HG02759 (cell line): ENCODE data around the gene PCDHA7.
"Not testable (repeated sequence)": the region's sequence is repeated elsewhere in the genome, so short reads cannot be mapped to it uniquely, and the experiment has no call there.

Experiments used
- ATAC-seq: cut with Tn5 transposase; IDR thresholded peaks from one replicate; pipeline ENCODE4 v1.9.1; 2021; ENCODE audit warnings: mild to moderate bottlenecking, moderate library complexity; ENCODE audit not compliant: unreplicated experiment

Gene PCDHA7

DNA sequence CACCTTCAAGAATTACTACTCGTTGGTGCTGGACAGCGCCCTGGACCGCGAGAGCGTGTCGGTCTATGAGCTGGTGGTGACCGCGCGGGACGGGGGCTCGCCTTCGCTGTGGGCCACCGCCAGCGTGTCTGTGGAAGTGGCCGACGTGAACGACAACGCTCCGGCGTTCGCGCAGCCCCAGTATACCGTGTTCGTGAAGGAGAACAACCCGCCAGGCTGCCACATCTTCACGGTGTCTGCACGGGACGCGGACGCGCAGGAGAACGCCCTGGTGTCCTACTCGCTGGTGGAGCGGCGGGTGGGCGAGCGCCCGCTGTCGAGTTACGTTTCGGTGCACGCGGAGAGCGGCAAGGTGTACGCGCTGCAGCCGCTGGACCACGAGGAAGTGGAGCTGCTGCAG, 11.1 kb upstream of the PCDHA7 start:
- ATAC-seq, result not testable (repeated sequence)

DNA sequence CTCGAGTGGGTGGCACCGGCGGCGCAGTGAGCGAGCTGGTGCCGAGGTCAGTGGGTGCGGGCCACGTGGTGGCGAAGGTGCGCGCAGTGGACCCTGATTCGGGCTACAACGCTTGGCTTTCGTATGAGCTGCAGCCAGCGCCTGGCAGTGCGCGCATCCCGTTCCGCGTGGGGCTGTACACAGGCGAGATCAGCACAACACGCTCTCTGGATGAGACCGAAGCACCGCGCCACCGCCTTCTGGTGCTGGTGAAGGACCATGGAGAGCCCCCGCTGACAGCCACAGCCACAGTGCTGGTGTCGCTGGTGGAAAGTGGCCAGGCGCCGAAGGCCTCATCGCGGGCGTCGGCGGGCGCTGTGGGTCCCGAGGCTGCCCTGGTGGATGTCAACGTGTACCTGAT, 10.6 kb upstream of the PCDHA7 start:
- no peak for ATAC-seq

DNA sequence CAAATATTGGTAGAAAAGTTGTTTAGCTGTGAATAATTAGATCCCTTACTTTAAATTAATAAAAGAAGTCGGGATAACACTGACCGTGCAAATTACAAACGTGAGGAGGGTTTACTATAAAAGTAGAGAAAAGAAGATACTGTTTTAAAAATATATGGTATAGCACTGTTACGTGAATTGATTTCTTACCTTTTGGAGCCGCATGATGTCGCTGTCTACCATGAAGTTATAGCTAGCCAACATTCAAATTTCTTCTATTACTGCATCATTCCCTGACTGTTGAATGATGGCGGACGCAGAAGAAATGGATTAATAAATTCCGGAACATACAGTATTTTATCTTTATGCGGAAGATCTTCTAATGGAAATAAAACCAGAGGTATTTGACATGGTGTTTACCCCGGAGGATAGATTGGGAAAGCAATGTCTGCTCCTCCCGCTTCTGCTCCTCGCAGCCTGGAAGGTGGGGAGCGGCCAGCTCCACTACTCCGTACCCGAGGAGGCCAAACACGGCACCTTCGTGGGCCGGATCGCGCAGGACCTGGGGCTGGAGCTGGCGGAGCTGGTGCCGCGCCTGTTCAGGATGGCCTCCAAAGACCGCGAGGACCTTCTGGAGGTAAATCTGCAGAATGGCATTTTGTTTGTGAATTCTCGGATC, 6.2 kb upstream of the PCDHA7 start, which contains the start of gene PCDHA6:
Gene PCDHA6 (plus strand): TSS at position 257 of the 658 bp plus-strand sequence. CDS start 132 bp downstream, at position 389.
- ATAC-seq, result no peak

DNA sequence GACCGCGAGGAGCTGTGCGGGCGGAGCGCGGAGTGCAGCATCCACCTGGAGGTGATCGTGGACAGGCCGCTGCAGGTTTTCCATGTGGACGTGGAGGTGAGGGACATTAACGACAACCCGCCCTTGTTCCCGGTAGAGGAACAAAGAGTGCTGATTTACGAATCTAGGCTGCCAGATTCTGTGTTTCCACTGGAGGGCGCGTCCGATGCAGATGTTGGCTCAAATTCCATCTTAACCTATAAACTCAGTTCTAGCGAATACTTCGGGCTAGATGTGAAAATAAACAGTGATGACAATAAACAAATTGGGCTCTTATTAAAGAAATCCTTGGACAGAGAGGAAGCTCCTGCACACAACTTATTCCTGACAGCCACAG, 5.7 kb upstream of the PCDHA7 start:
- ATAC-seq, result no peak

DNA sequence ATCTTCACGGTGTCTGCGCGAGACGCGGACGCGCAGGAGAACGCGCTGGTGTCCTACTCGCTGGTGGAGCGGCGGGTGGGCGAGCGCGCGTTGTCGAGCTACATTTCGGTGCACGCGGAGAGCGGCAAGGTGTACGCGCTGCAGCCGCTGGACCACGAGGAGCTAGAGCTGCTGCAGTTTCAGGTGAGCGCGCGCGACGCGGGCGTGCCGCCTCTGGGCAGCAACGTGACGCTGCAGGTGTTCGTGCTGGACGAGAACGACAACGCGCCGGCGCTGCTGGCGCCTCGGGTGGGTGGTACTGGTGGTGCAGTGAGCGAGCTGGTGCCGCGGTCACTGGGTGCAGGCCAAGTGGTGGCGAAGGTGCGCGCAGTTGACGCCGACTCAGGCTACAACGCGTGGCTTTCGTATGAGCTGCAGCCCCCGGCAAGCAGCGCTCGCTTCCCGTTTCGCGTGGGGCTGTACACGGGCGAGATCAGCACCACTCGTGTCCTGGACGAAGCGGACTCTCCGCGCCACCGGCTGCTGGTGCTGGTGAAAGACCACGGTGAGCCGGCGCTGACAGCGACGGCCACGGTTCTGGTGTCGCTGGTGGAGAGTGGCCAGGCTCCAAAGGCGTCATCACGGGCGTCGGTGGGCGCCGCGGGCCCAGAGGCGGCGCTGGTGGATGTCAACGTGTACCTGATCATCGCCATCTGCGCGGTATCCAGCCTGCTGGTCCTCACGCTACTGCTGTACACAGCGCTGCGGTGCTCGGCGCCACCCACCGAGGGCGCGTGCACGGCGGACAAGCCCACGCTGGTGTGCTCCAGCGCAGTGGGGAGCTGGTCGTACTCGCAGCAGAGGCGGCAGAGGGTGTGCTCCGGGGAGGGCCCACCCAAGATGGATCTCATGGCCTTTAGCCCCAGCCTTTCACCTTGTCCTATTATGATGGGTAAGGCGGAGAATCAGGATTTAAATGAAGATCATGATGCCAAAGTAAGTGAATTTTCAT, 4.3 kb upstream of the PCDHA7 start:
- ATAC-seq, result not testable (repeated sequence)

DNA sequence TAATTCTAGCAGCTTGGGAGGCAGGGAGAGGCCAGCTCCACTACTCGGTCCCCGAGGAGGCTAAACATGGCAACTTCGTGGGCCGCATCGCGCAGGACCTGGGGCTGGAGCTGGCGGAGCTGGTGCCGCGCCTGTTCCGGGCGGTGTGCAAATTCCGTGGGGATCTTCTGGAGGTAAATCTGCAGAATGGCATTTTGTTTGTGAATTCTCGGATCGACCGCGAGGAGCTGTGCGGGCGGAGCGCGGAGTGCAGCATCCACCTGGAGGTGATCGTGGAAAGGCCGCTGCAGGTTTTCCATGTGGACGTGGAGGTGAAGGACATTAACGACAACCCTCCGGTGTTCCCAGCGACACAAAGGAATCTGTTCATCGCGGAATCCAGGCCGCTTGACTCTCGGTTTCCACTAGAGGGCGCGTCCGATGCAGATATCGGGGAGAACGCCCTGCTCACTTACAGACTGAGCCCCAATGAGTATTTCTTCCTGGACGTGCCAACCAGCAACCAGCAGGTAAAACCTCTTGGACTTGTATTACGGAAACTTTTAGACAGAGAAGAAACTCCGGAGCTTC, 455 bp downstream of the PCDHA7 start:
- not testable (repeated sequence) for ATAC-seq

DNA sequence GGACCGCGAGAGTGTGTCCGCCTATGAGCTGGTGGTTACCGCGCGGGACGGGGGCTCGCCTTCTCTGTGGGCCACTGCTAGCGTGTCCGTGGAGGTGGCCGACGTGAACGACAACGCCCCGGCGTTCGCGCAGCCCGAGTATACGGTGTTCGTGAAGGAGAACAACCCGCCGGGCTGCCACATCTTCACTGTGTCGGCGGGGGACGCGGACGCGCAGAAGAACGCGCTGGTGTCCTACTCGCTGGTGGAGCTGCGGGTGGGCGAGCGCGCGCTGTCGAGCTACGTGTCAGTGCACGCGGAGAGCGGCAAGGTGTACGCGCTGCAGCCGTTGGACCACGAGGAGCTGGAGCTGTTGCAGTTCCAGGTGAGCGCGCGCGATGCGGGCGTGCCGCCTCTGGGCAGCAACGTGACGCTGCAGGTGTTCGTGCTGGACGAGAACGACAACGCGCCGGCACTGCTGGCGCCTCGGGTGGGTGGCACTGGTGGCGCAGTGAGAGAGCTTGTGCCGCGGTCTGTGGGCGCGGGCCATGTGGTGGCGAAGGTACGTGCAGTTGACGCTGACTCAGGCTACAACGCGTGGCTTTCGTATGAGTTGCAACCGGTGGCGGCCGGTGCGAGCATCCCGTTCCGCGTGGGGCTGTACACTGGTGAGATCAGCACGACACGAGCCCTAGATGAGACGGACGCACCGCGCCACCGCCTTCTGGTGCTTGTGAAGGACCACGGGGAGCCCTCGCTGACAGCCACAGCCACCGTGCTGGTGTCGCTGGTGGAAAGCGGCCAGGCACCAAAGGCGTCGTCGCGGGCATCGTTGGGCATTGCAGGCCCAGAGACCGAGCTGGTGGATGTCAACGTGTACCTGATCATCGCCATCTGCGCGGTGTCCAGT, 1.8 kb downstream of the PCDHA7 start:
- no peak for ATAC-seq

DNA sequence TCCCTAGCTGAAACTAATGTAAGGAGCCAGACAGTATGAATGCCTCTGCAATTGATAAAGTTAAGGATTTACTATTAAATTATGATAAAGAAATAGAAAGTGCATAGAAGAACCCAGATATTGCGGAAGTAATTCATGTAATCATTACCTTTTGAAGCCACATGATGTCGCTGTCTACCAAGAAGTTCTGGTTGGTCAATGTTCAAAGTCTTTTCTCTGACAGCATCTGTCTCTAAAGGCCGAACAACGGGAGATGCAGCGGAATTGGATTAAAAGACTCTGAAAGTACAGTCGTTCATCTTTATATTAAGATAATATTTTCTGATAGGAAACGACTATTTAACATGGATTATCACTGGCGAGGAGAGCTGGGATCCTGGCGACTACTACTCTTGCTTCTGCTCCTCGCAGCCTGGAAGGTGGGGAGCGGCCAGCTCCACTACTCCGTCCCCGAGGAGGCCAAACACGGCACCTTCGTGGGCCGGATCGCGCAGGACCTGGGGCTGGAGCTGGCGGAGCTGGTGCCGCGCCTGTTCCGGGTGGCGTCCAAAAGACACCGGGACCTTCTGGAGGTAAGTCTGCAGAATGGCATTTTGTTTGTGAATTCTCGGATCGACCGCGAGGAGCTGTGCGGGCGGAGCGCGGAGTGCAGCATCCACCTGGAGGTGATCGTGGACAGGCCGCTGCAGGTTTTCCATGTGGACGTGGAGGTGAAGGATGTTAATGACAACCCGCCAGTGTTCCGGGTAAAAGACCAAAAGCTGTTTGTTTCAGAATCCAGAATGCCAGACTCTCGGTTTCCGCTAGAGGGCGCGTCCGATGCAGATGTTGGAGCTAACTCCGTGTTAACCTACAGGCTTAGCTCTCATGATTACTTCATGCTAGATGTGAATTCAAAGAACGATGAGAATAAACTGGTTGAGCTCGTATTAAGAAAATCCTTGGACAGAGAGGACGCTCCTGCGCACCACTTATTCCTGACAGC, 7.2 kb downstream of the PCDHA7 start, which contains the start of gene PCDHA8:
Gene PCDHA8 (plus strand): TSS at position 210 of the 985 bp plus-strand sequence. CDS start 135 bp downstream, at position 345.
- no peak for ATAC-seq

DNA sequence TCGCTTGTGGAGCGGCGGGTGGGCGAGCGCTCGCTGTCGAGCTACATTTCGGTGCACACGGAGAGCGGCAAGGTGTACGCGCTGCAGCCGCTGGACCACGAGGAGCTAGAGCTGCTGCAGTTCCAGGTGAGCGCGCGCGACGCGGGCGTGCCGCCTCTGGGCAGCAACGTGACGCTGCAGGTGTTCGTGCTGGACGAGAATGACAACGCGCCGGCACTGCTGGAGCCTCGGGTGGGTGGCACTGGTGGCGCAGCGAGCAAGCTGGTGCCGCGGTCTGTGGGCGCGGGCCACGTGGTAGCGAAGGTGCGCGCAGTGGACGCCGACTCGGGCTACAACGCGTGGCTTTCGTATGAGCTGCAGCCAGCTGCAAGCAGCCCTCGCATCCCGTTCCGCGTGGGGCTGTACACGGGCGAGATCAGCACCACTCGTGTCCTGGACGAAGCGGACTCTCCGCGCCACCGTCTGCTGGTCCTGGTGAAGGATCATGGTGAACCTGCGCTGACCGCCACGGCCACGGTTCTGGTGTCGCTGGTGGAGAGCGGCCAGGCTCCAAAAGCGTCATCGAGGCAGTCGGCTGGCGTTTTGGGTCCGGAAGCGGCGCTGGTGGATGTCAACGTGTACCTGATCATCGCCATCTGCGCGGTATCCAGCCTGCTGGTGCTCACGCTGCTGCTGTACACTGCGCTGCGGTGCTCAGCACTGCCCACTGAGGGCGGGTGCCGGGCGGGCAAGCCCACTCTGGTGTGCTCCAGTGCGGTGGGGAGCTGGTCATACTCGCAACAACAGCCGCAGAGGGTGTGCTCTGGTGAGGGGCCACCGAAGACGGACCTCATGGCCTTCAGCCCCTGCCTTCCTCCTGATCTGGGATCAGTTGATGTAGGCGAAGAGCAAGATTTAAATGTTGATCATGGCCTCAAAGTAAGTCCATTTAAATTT, 9.0 kb downstream of the PCDHA7 start:
- no peak for ATAC-seq

DNA sequence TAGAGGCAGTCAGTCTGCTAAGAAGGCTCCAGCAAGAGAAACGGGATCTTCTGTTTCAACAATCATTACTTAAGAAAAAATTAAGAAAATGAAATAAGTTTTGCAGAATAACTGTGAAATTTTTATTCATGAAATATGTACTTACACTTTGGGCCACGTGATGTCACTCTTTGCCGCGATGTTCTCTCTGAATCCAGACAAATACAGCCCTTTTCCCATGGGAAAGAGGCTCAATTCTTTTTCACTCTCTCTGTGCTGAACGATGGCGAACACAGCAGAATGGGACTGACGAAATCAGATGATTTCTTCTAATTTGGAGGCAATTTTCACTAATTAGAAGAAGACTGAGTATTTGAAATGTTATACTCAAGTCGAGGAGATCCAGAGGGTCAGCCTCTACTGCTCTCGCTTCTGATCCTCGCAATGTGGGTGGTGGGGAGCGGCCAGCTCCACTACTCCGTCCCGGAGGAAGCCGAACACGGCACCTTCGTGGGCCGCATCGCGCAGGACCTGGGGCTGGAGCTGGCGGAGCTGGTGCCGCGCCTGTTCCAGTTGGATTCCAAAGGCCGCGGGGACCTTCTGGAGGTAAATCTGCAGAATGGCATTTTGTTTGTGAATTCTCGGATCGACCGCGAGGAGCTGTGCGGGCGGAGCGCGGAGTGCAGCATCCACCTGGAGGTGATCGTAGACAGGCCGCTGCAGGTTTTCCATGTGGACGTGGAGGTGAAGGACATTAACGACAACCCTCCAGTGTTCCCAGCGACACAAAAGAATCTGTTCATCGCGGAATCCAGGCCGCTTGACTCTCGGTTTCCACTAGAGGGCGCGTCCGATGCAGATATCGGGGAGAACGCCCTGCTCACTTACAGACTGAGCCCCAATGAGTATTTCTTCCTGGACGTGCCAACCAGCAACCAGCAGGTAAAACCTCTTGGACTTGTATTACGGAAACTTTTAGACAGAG, 14.4 kb downstream of the PCDHA7 start, which contains the start of gene PCDHA9:
Gene PCDHA9 (plus strand): TSS at position 244 of the 964 bp plus-strand sequence. CDS start 114 bp downstream, at position 358.
- ATAC-seq, result not testable (repeated sequence)

DNA sequence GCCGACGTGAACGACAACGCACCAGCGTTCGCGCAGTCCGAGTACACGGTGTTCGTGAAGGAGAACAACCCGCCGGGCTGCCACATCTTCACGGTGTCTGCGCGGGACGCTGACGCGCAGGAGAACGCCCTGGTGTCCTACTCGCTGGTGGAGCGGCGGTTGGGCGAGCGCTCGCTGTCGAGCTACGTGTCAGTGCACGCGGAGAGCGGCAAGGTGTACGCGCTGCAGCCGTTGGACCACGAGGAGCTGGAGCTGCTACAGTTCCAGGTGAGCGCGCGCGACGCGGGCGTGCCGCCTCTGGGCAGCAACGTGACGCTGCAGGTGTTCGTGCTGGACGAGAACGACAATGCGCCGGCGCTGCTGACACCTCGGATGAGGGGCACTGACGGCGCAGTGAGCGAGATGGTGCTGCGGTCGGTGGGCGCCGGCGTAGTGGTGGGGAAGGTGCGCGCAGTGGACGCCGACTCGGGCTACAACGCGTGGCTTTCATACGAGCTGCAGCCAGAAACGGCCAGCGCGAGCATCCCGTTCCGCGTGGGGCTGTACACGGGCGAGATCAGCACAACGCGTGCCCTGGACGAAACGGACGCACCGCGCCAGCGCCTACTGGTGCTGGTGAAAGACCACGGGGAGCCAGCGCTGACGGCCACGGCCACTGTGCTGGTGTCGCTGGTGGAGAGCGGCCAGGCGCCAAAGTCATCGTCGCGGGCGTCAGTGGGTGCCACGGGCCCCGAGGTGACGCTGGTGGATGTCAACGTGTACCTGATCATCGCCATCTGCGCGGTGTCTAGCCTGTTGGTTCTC, 16.0 kb downstream of the PCDHA7 start:
- ATAC-seq, result not testable (repeated sequence)

DNA sequence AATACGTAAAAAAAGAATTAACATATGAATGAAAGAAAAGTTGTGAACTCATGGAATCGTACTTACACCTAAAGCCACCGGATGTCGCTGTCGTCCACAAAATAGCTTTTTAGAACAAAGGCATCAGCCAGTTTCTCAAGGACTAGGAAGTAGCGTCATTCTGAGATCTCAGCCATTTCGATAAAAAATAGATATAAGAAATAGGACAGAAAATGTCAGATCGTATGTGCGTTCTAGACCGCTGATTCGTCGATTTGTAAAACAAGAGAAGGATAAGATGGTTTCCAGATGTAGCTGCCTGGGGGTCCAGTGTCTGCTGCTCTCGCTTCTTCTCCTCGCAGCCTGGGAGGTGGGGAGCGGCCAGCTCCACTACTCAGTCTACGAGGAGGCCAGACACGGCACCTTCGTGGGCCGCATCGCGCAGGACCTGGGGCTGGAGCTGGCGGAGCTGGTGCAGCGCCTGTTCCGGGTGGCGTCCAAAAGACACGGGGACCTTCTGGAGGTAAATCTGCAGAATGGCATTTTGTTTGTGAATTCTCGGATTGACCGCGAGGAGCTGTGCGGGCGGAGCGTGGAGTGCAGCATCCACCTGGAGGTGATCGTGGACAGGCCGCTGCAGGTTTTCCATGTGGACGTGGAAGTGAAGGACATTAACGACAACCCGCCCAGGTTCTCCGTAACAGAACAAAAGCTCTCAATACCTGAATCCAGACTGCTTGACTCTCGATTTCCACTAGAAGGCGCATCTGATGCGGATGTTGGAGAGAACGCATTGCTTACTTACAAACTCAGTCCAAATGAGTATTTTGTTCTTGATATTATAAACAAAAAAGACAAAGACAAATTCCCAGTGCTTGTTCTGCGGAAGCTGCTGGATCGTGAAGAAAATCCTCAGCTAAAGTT, 22.0 kb downstream of the PCDHA7 start, which contains the start of gene PCDHA10:
Gene PCDHA10 (plus strand): TSS at position 126 of the 903 bp plus-strand sequence. CDS start 152 bp downstream, at position 278.
- no peak for ATAC-seq

DNA sequence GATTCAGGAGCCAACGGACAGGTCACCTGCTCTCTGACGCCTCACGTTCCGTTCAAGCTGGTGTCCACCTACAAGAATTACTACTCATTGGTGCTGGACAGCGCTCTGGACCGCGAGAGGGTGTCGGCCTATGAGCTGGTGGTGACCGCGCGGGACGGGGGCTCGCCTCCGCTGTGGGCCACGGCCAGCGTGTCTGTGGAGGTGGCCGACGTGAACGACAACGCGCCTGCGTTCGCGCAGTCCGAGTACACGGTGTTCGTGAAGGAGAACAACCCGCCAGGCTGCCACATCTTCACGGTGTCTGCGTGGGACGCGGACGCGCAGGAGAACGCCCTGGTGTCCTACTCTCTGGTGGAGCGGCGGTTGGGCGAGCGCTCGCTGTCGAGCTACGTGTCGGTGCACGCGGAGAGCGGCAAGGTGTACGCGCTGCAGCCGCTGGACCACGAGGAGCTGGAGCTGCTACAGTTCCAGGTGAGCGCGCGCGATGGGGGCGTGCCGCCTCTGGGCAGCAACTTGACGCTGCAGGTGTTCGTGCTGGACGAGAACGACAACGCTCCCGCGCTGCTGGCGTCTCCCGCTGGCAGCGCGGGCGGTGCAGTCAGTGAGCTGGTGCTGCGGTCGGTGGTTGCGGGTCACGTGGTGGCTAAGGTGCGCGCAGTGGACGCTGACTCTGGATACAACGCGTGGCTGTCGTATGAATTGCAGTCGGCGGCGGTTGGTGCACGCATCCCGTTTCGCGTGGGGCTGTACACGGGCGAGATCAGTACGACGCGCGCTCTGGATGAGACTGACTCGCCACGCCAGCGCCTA, 23.3 kb downstream of the PCDHA7 start:
- ATAC-seq, result no peak

DNA sequence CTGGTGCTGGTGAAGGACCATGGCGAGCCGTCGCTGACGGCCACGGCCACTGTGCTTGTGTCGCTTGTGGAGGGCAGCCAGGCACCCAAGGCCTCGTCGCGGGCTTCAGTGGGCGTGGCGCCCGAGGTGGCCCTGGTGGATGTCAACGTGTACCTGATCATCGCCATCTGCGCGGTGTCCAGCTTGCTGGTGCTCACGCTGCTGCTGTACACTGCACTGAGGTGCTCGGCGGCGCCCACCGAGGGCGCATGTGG, 23.8 kb downstream of the PCDHA7 start:
- ATAC-seq, result no peak
